Measurements from ENCODE around the gene VPS52.

The VPS52 gene, protein sequence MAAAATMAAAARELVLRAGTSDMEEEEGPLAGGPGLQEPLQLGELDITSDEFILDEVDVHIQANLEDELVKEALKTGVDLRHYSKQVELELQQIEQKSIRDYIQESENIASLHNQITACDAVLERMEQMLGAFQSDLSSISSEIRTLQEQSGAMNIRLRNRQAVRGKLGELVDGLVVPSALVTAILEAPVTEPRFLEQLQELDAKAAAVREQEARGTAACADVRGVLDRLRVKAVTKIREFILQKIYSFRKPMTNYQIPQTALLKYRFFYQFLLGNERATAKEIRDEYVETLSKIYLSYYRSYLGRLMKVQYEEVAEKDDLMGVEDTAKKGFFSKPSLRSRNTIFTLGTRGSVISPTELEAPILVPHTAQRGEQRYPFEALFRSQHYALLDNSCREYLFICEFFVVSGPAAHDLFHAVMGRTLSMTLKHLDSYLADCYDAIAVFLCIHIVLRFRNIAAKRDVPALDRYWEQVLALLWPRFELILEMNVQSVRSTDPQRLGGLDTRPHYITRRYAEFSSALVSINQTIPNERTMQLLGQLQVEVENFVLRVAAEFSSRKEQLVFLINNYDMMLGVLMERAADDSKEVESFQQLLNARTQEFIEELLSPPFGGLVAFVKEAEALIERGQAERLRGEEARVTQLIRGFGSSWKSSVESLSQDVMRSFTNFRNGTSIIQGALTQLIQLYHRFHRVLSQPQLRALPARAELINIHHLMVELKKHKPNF

GRCh38 chr6:33271468-33272274 lies at the start of gene VPS52, which contains the start of gene RPS18:
Gene VPS52 (minus strand): TSS chr6:33271876. CDS start chr6:33271675, 201 bp downstream.
Gene RPS18 (plus strand): TSS chr6:33272075. CDS start chr6:33272120, 45 bp downstream.
- no peak for TF ChIP-seq CTCF (conservative IDR thresholded peaks at IDR 0.05)
- peak within 1 kb of the TSS; percentile 100 for H3K27ac ChIP-seq

- TF ChIP-seq CTCF (conservative IDR thresholded peaks at IDR 0.05): no peak
- peak overlapping the region; percentile 100 for H3K27ac ChIP-seq
Observed at GRCh38 chr6:33321227-33321626, 49.6 kb upstream of the VPS52 start.

DNA sequence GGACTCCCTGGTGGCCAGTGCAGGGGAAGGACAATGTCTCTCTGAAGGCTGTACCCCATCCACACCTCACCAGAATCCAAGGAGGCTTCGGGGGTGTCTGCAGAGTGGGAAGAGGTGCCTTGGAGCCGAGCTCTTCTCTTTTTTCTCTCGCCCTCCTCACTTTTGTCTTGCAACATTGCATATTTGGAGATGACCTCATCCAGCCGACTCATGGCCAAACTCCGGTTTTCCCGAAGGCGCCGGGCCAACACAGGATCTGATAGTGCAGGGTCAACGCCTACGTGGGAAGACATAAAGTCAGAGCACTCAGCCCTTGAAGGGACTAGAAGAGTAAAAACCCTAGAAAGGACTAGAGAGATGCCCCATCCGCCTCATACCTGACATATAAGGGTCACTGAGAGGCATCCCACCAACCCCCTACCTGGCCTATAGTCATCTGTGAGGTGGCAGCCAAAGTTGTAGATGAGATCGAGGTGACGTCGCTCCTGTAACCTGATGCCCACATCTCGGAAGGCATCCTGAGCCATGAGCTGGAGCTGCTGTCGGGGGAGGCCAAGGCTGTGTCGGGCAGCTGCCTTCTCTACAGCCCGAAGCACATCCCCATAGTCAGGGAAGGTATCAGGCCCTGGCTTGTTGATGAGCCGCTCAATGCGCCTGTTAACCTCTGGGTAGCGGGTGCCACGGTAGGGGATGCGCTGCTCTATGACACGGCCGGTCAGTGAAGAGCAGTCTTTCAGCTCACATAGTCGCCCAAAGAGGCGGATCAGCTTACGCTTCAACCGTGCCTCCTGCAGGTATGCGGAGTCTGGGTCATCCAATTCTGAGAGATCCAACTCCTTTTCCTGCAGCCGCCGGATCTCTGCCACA lies 48.9 kb upstream of the VPS52 start:
- H3K27ac ChIP-seq: peak overlapping the region; percentile 100
- no peak for TF ChIP-seq CTCF (conservative IDR thresholded peaks at IDR 0.05)

- TF ChIP-seq CTCF (conservative IDR thresholded peaks at IDR 0.05): no peak
- H3K27ac ChIP-seq: peak overlapping the region; percentile 100
Observed at GRCh38 chr6:33319939-33320314, 48.3 kb upstream of the VPS52 start.

DNA sequence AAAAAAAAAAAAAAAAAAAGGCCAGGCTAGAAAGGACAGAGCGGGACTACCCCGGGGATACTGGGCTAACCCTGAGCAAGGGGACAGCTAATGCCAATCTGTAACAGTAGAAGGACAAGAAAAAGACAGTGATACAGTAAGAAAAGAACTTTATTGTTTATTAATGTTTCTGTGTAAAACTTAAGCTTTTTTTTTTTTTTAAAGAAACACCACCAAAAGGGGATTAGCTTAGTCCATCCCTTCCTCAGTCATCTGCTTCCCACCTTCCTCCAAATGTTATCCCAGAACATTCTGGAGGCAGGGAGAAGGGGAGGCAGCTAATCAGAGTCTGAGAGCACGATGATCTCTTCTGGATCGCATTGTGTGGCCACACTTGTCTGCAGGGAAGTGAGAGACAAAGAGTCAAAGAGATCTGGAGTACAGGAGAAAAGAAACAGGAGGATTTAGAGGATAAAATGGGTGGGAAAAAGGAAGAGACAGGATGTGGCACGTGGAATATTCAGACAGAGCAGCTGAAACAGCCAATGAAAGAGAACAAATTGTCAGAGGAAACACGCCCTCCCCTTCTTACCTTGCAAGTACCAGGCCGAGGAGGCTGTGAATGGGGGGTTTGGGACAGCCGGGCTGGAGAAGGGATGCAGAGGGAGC lies 46.9 kb upstream of the VPS52 start:
- H3K27ac ChIP-seq: peak overlapping the region; percentile 100

More for the DNA sequence above, 46.9 kb upstream of the VPS52 start:
- no peak for TF ChIP-seq CTCF (conservative IDR thresholded peaks at IDR 0.05)

All from VCaP (cell line).